Pancreas (tissue), 10 donors: Measurements from ENCODE around the gene FRS2. TPM values are rescaled to one million over a fixed set of nuclear protein-coding genes. Genes with fewer than 3 reads are reported as not detected.
A peak's percentile ranks its signal among the peaks of the same experiment; 100 is the strongest.

ENCODE experiments used
- ATAC-seq, 4 donors: fragments of 200-7000 bp; cut with Tn5 transposase; one replicate each; pipeline versions ENCODE4 v1.8.0 to v1.9.1; 2020; ENCODE audit warnings: mild to moderate bottlenecking in 4 of 4, moderate library complexity in 4 of 4
- DNase-seq, 6 donors: peaks; one replicate each; pipeline ENCODE4 v3.0.0-alpha.2; 2020
- FAIRE-seq: peaks from 2 replicates; lab custom pipeline; 2012; peaks lifted over from hg19 to GRCh38; lab: Jason Lieb, UNC
- H3K27ac ChIP-seq, 4 donors: fragments of 200-600 bp; sonication (generic); 1 replicate in 3 of 4; 2 replicates in 1 of 4; pipeline versions ENCODE4 v1.5.0 to v1.8.0; 2020
- H3K27me3 ChIP-seq, 4 donors: fragments of 200-600 bp; one replicate each; pipeline ENCODE4 v1.8.0; 2021
- H3K36me3 ChIP-seq, 3 donors: fragments of 200-600 bp; sonication (generic) in 1 of 3; one replicate each; pipeline versions ENCODE4 v1.5.0 to v1.8.0; 2020 to 2021
- H3K4me1 ChIP-seq, 3 donors: fragments of 200-600 bp; one replicate each; pipeline ENCODE4 v1.8.0; 2021
- H3K4me3 ChIP-seq, 4 donors: fragments of 200-600 bp; sonication (generic) in 2 of 4; one replicate each; pipeline versions ENCODE4 v1.5.0 to v1.8.0; 2020 to 2021
- H3K9me3 ChIP-seq, 4 donors: fragments of 200-600 bp; one replicate each; pipeline ENCODE4 v1.8.0; 2021
- WGBS, 2 donors: extraction: QIAGEN DNeasy Blood & Tissue Kit; methylation state at CpG; one replicate each; pipeline ENCODE4 v1.1.7; 2013; 5-methylcytosine and 5-hydroxymethylcytosine counted together
- intact Hi-C, 3 donors: fragments of 100-400 bp; cut with DNase I; formaldehyde crosslinking; loops; one replicate each; pipeline versions ENCODE4 v1.11.1 to v1.14.2; 2022
- polyA plus RNA-seq, 2 donors: library from polyadenylated mRNA; stranded (reverse); fragments of 200-250 nt; gene quantifications; one replicate each; pipeline ENCODE4 v1.2.3, GENCODE V29; 2013
- total RNA-seq, 6 donors: library from RNA; stranded (reverse); fragmentation: NEBNext Ultra II Directional in 4 of 6; extraction: Animal tissue kit (Norgen Biotek cat#: 25700) in 4 of 6; gene quantifications; one replicate each; pipeline versions ENCODE4 v1.2.1 to v1.2.4, GENCODE V29; 2021 to 2023
- TF ChIP-seq, protein P1 (sequence below), 4 donors: fragments of 200-600 bp; sonication (generic) in 3 of 4; IDR thresholded peaks; one replicate each; pipeline versions ENCODE4 v1.5.0 to v1.8.0; 2021; ENCODE audit warnings: antibody characterized with exemption in 4 of 4
- donor health status: healthy with polysubstance abuse.
- donor health status: DM: no; HTN: no; CAD: no; lungs with moderate emphysema.
- donor health status: DM: no; HTN: no; CAD: no.
- donor health status: control.
- donor health status: control.
- donor health status: Bipolar disorder and iron deficiency.
- donor health status: DM: yes; HTN: yes; CAD: no.
- donor health status: DM: no; HTN: no; CAD: no.
- donor health status: DM: no; HTN: no; CAD: no.
- donor health status: DM: yes; HTN: yes; CAD: no.

The FRS2 gene
- total and polyA plus RNA-seq, 8 donors, result 2.5 to 23.2 (median 12.1) TPM

DNA sequence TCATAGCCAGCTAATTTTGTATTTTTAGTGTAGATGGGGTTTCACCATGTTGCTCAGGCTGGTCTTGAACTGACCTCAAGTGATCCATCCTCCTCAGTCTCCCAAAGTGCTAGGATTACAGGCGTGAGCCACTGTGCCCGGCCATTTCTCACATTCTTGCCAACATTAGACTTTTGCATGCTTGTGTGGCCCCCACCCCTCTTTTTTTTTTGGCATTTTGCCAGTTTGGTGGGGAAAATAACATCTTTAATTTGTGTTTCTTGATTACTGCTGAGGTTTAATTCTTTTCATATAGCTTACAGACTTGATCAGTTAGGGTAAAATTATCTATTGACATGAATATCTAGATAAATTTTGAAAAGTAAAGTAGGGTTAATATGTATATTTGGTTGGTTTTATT, 118.9 kb downstream of the FRS2 start:
- Histone ChIP-seq H3K4me1 (peaks cover 0 to 7% (median 0%) of the 10 kb centered on the region in 3 donors), H3K4me3 (no peak overlapping the region), H3K27ac (no peak overlapping the region), H3K27me3 (no peaks in the 10 kb centered on the region), H3K36me3 (peaks cover 3 to 67% (median 46%) of the 10 kb centered on the region in 3 donors), H3K9me3 (no peaks in the 10 kb centered on the region)
- no peak for FAIRE-seq
- 89 to 92% methylated on average over 2 of the region's 2 CpGs for WGBS, 2 donors
- intact Hi-C loops, result no loop called here
- no peak for ATAC-seq
- TF ChIP-seq, protein P1, sequence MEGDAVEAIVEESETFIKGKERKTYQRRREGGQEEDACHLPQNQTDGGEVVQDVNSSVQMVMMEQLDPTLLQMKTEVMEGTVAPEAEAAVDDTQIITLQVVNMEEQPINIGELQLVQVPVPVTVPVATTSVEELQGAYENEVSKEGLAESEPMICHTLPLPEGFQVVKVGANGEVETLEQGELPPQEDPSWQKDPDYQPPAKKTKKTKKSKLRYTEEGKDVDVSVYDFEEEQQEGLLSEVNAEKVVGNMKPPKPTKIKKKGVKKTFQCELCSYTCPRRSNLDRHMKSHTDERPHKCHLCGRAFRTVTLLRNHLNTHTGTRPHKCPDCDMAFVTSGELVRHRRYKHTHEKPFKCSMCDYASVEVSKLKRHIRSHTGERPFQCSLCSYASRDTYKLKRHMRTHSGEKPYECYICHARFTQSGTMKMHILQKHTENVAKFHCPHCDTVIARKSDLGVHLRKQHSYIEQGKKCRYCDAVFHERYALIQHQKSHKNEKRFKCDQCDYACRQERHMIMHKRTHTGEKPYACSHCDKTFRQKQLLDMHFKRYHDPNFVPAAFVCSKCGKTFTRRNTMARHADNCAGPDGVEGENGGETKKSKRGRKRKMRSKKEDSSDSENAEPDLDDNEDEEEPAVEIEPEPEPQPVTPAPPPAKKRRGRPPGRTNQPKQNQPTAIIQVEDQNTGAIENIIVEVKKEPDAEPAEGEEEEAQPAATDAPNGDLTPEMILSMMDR (IDR thresholded peaks at IDR 0.05), result no peak
- DNase-seq, result no peak

- H3K27ac ChIP-seq, result no peak overlapping the region
- WGBS, 2 donors, result 98 to 100% methylated on average over 2 of the region's 2 CpGs
- no peaks in the 10 kb centered on the region for H3K9me3 ChIP-seq
- H3K36me3 ChIP-seq, result peaks cover 11 to 79% (median 51%) of the 10 kb centered on the region in 3 donors
- TF ChIP-seq, protein P1 (IDR thresholded peaks at IDR 0.05), result no peak
- intact Hi-C loops, result no loop called here
- no peak overlapping the region for H3K4me3 ChIP-seq
- no peaks in the 10 kb centered on the region for H3K27me3 ChIP-seq
- no peak for DNase-seq
- H3K4me1 ChIP-seq, result peaks cover 0 to 5% (median 0%) of the 10 kb centered on the region in 3 donors
- no peak for ATAC-seq
- FAIRE-seq, result no peak
These were observed 125.5 kb downstream of the FRS2 start for GRCh38 chr12:69595689-69596088.

- no peak overlapping the region for H3K27ac ChIP-seq
- H3K9me3 ChIP-seq, result no peaks in the 10 kb centered on the region
- intact Hi-C loops, result no loop called here
- no peaks in the 10 kb centered on the region for H3K27me3 ChIP-seq
- FAIRE-seq (peak; percentile 53), ATAC-seq (peak in 1 of 4 donors; percentile 55), DNase-seq (no peak)
- H3K36me3 ChIP-seq, result peaks cover 14 to 63% (median 39%) of the 10 kb centered on the region in 3 donors
- WGBS, 2 donors, result 27 to 35% methylated on average over 4 of the region's 4 CpGs
- TF ChIP-seq, protein P1 (IDR thresholded peaks at IDR 0.05), result no peak
- H3K4me1 ChIP-seq, result peaks cover 0 to 5% (median 0%) of the 10 kb centered on the region in 3 donors
- no peak overlapping the region for H3K4me3 ChIP-seq
These were observed 128.1 kb downstream of the FRS2 start for GRCh38 chr12:69598174-69598753.

GRCh38 chr12:69600804-69601203, 130.6 kb downstream of the FRS2 start:
- Histone ChIP-seq H3K27me3 (no peaks in the 10 kb centered on the region), H3K27ac (no peak overlapping the region), H3K36me3 (peaks cover 14 to 48% (median 30%) of the 10 kb centered on the region in 3 donors), H3K4me1 (peaks cover 0 to 5% (median 0%) of the 10 kb centered on the region in 3 donors), H3K9me3 (no peaks in the 10 kb centered on the region), H3K4me3 (no peak overlapping the region)
- DNase-seq, result no peak
- no peak for ATAC-seq
- no peak for FAIRE-seq
- intact Hi-C loops, result no loop called here
- TF ChIP-seq, protein P1 (IDR thresholded peaks at IDR 0.05), result no peak

- peaks cover 0 to 5% (median 0%) of the 10 kb centered on the region in 3 donors for H3K4me1 ChIP-seq
- intact Hi-C loops, result no loop called here
- peaks cover 10 to 42% (median 26%) of the 10 kb centered on the region in 3 donors for H3K36me3 ChIP-seq
- no peak for FAIRE-seq
- no peak overlapping the region for H3K27ac ChIP-seq
- H3K9me3 ChIP-seq, result no peaks in the 10 kb centered on the region
- ATAC-seq, result no peak
- 92 to 96% methylated on average over 6 of the region's 6 CpGs for WGBS, 2 donors
- no peak overlapping the region for H3K4me3 ChIP-seq
- H3K27me3 ChIP-seq, result no peaks in the 10 kb centered on the region
- TF ChIP-seq, protein P1 (IDR thresholded peaks at IDR 0.05), result no peak
- no peak for DNase-seq
These were observed 131.9 kb downstream of the FRS2 start for GRCh38 chr12:69601962-69602685.
